Panc1 (cell line): ENCODE measurements around the gene SPTBN1. TPM values are rescaled to one million over a fixed set of nuclear protein-coding genes. Genes with fewer than 3 reads are reported as not detected.

Experiments
- ATAC-seq: fragments of 200-7000 bp; cut with Tn5 transposase; 2 replicates; pipeline ENCODE4 v1.9.1; 2020; ENCODE audit warnings: mild to moderate bottlenecking, moderate library complexity
- BruUV-seq: library from RNA; stranded (reverse); fragments of 400-500 nt; replicated peaks from 2 replicates; lab custom pipeline; 2021; lab: Mats Ljungman, UMichigan
- CTCF ChIA-PET: fragments of 300-600 bp; sonication (Branson Sonifier 250); formaldehyde crosslinking; loops from one replicate; lab custom pipeline; 2022; ENCODE audit warnings: antibody characterized with exemption; lab: Charles Lee
- POLR2A ChIA-PET: fragments of 300-600 bp; sonication (Branson Sonifier 250); formaldehyde crosslinking; loops from one replicate; lab custom pipeline; 2022; ENCODE audit warnings: antibody characterized with exemption; lab: Charles Lee
- DNase-seq: peaks from one replicate; pipeline ENCODE4 v3.0.0-alpha.2; 2010; ENCODE audit warnings: low read depth, low spot score
- H3K27ac ChIP-seq: 2 replicates; pipeline ENCODE4 v1.5.1; 2011; ENCODE audit warnings: mild to moderate bottlenecking, low read length, inconsistent platforms
- H3K27me3 ChIP-seq: fragments of 200-500 bp; sonication (Bioruptor generic); 2 replicates; pipeline ENCODE4 v1.6.0; 2014; ENCODE audit warnings: low read length, inconsistent platforms; ENCODE audit not compliant: control insufficient read depth, insufficient read depth
- H3K36me3 ChIP-seq: fragments of 200-500 bp; sonication (Bioruptor generic); 2 replicates; pipeline ENCODE4 v1.5.1; 2014; ENCODE audit warnings: inconsistent platforms, mild to moderate bottlenecking, low read length, moderate library complexity; ENCODE audit not compliant: control insufficient read depth, insufficient read depth
- H3K4me1 ChIP-seq: 2 replicates; pipeline ENCODE4 v1.5.1; 2011; ENCODE audit warnings: inconsistent platforms, mild to moderate bottlenecking, low read length, moderate library complexity; ENCODE audit not compliant: control insufficient read depth, insufficient read depth
- H3K4me3 ChIP-seq, 2 experiments: 2 replicates each; pipeline ENCODE4 v1.5.1; 2011 to 2012; ENCODE audit warnings: low read depth in 2 of 2, low read length in 2 of 2, mild to moderate bottlenecking in 2 of 2, inconsistent platforms in 1 of 2, moderate library complexity in 1 of 2
- H3K9me3 ChIP-seq: fragments of 200-500 bp; sonication (Bioruptor generic); 2 replicates; pipeline ENCODE4 v1.5.1; 2014; ENCODE audit warnings: low read depth, mild to moderate bottlenecking, inconsistent platforms, low read length, moderate library complexity; ENCODE audit not compliant: control insufficient read depth, insufficient read depth
- CTCF ChIP-seq: fragments of 450-650 bp; IDR thresholded peaks from 2 replicates; pipeline ENCODE4 v1.5.1; 2017; ENCODE audit warnings: mild to moderate bottlenecking
- POLR2AphosphoS5 ChIP-seq: IDR thresholded peaks from 2 replicates; pipeline ENCODE4 v1.6.1; 2012; ENCODE audit warnings: mild to moderate bottlenecking, low read depth, low read length, moderate library complexity
- REST ChIP-seq, 2 experiments: IDR thresholded peaks; 2 replicates each; pipeline ENCODE4 v1.6.1; 2011 to 2012; ENCODE audit warnings: low read depth in 2 of 2, control low read depth in 1 of 2, low read length in 1 of 2, mild to moderate bottlenecking in 1 of 2, moderate library complexity in 1 of 2; ENCODE audit not compliant: insufficient read depth in 1 of 2
- SIN3A ChIP-seq: IDR thresholded peaks from 2 replicates; pipeline ENCODE4 v1.6.1; 2012; ENCODE audit warnings: low read depth, mild to moderate bottlenecking, low read length, moderate library complexity, borderline replicate concordance; ENCODE audit not compliant: insufficient read depth
- TCF7L2 ChIP-seq: IDR thresholded peaks from 2 replicates; pipeline ENCODE4 v1.6.1; 2011; ENCODE audit warnings: mild to moderate bottlenecking, low read depth, low read length, inconsistent platforms
- in situ Hi-C: cut with HindIII; loops from 2 replicates; pipeline ENCODE4 v1.10.0; 2016; ENCODE audit warnings: low sequenced_read_pairs, low pct_unique_long_range_greater_than_20kb
- intact Hi-C: fragments of 100-400 bp; cut with micrococcal nuclease; formaldehyde crosslinking; loops from one replicate; pipeline ENCODE4 v1.10.0; 2022; ENCODE audit not compliant: unreplicated experiment
- total RNA-seq: library from RNA; stranded (reverse); gene quantifications from one replicate; pipeline ENCODE4 v1.2.1, GENCODE V29; 2021; ENCODE audit not compliant: unreplicated experiment

SPTBN1 gene
- total RNA-seq, 1 experiment from 2014 or later, result 169 TPM

GRCh38 chr2:54464341-54464740 is 8.2 kb downstream of the SPTBN1 start:
- in situ Hi-C loops, result no loop called here
- Histone ChIP-seq H3K4me3 (no peak overlapping the region), H3K4me1 (peaks cover 8% of the 10 kb centered on the region; the same call in 1 of the 2 replicates), H3K9me3 (no peaks in the 10 kb centered on the region), H3K27me3 (no peaks in the 10 kb centered on the region), H3K27ac (no peak overlapping the region), H3K36me3 (no peaks in the 10 kb centered on the region)
- no peak for ATAC-seq
- TF ChIP-seq POLR2AphosphoS5 (no peak), SIN3A (no peak), CTCF (no peak), REST (IDR thresholded peaks at IDR 0.05; ENCODE audit: insufficient read depth in 1 of 2, low read depth in 2 of 2, low read length in 1 of 2) (no peak), TCF7L2 (no peak)
- BruUV-seq, result no TSS peak
- intact Hi-C loops, result no loop called here
- DNase-seq, result no peak
- CTCF ChIA-PET, result no interaction called here
- POLR2A ChIA-PET, result no interaction called here

- DNase-seq (no peak), ATAC-seq (no peak)
- Histone ChIP-seq H3K27me3 (no peaks in the 10 kb centered on the region), H3K36me3 (no peaks in the 10 kb centered on the region), H3K9me3 (no peaks in the 10 kb centered on the region), H3K4me1 (peaks cover 13% of the 10 kb centered on the region), H3K27ac (no peak overlapping the region), H3K4me3 (no peak overlapping the region)
- TF ChIP-seq TCF7L2 (no peak), REST (IDR thresholded peaks at IDR 0.05; ENCODE audit: insufficient read depth in 1 of 2, low read depth in 2 of 2, low read length in 1 of 2) (no peak), POLR2AphosphoS5 (no peak), SIN3A (no peak), CTCF (no peak)
- intact Hi-C loops, result no loop called here
- in situ Hi-C loops, result no loop called here
- no TSS peak for BruUV-seq
- POLR2A ChIA-PET, result no interaction called here
- CTCF ChIA-PET, result no interaction called here
Observed at GRCh38 chr2:54465143-54465542, 9.0 kb downstream of the SPTBN1 start.
